Stimulated activated CD8-positive, alpha-beta memory T cell treated with anti-CD3 and anti-CD28 coated beads, Interleukin-12 subunit alpha, Interleukin-12 subunit beta, amount 100 ng/mL, for 24 hours (primary cell): Measurements from ENCODE around the gene POLD2.

ENCODE experiments used
- DNase-seq: peaks from one replicate; pipeline ENCODE4 v3.0.0-alpha.2; 2020; ENCODE audit errors: extremely low read depth

POLD2 gene

GRCh38 chr7:44065431-44066110, 57.8 kb downstream of the POLD2 start, which contains the start of gene PGAM2:
Gene PGAM2 (minus strand): TSS chr7:44065567. CDS start chr7:44065529, 38 bp downstream.
- DNase-seq: no peak

GRCh38 chr7:44064791-44065430, 58.4 kb downstream of the POLD2 start:
- DNase-seq: no peak
